HEK293T (cell line): ENCODE data around the gene IER5.

Experiments
- CTCF ChIA-PET: fragments of 350-600 bp; formaldehyde crosslinking; extraction: SDS; loops from one replicate; lab custom pipeline; 2021; ENCODE audit warnings: antibody characterized with exemption, inconsistent platforms; lab: Yijun Ruan, JAX
- POLR2A ChIA-PET: fragments of 350-600 bp; formaldehyde crosslinking; extraction: SDS; loops from one replicate; lab custom pipeline; 2020; ENCODE audit warnings: antibody characterized with exemption, inconsistent platforms; lab: Yijun Ruan, JAX
- DNase-seq: peaks from one replicate; pipeline ENCODE4 v3.0.0; 2012; ENCODE audit warnings: mixed read lengths; ENCODE audit errors: extremely low spot score
- ARNT ChIP-seq: fragments of 450-650 bp; IDR thresholded peaks from 2 replicates; pipeline ENCODE4 v1.6.1; 2017; ENCODE audit warnings: mild to moderate bottlenecking
- BHLHE40 ChIP-seq: fragments of 450-650 bp; IDR thresholded peaks from 2 replicates; pipeline ENCODE4 v1.6.1; 2016; ENCODE audit warnings: mild to moderate bottlenecking, moderate library complexity, borderline replicate concordance
- CTBP1 ChIP-seq: fragments of 450-650 bp; IDR thresholded peaks from 2 replicates; pipeline ENCODE4 v1.6.1; 2016; ENCODE audit warnings: borderline replicate concordance
- ELF4 ChIP-seq: fragments of 450-650 bp; IDR thresholded peaks from 2 replicates; pipeline ENCODE4 v1.6.1; 2017; ENCODE audit warnings: antibody characterized with exemption
- FOXA1 ChIP-seq: fragments of 450-650 bp; IDR thresholded peaks from 2 replicates; pipeline ENCODE4 v1.6.1; 2016; ENCODE audit warnings: mild to moderate bottlenecking
- FOXK2 ChIP-seq: fragments of 450-650 bp; IDR thresholded peaks from 2 replicates; pipeline ENCODE4 v1.6.1; 2016; ENCODE audit warnings: mild to moderate bottlenecking
- FOXM1 ChIP-seq: fragments of 450-650 bp; IDR thresholded peaks from 2 replicates; pipeline ENCODE4 v1.6.1; 2017; ENCODE audit warnings: mild to moderate bottlenecking, borderline replicate concordance
- HDGF ChIP-seq: fragments of 450-650 bp; IDR thresholded peaks from 2 replicates; pipeline ENCODE4 v1.6.1; 2017; ENCODE audit warnings: antibody characterized with exemption, borderline replicate concordance
- L3MBTL2 ChIP-seq: fragments of 450-650 bp; conservative IDR thresholded peaks from 2 replicates; pipeline ENCODE4 v1.6.1; 2016; ENCODE audit warnings: mild to moderate bottlenecking
- LEF1 ChIP-seq: fragments of 450-650 bp; IDR thresholded peaks from 2 replicates; pipeline ENCODE4 v1.6.1; 2017; ENCODE audit warnings: mild to moderate bottlenecking, borderline replicate concordance
- NFRKB ChIP-seq: fragments of 450-650 bp; IDR thresholded peaks from 2 replicates; pipeline ENCODE4 v1.6.1; 2016; ENCODE audit warnings: mild to moderate bottlenecking, moderate library complexity
- SP1 ChIP-seq: fragments of 450-650 bp; IDR thresholded peaks from 2 replicates; pipeline ENCODE4 v1.6.1; 2017
- SUZ12 ChIP-seq: fragments of 450-650 bp; IDR thresholded peaks from 2 replicates; pipeline ENCODE4 v1.6.1; 2016; ENCODE audit warnings: mild to moderate bottlenecking
- TARDBP ChIP-seq: fragments of 450-650 bp; IDR thresholded peaks from 2 replicates; pipeline ENCODE4 v1.6.1; 2016
- ZNF384 ChIP-seq: fragments of 450-650 bp; IDR thresholded peaks from 2 replicates; pipeline ENCODE4 v1.6.1; 2016
- TF ChIP-seq, protein P1 (sequence below): fragments of 450-650 bp; IDR thresholded peaks from 2 replicates; pipeline ENCODE4 v1.6.1; 2016

The IER5 gene

DNA sequence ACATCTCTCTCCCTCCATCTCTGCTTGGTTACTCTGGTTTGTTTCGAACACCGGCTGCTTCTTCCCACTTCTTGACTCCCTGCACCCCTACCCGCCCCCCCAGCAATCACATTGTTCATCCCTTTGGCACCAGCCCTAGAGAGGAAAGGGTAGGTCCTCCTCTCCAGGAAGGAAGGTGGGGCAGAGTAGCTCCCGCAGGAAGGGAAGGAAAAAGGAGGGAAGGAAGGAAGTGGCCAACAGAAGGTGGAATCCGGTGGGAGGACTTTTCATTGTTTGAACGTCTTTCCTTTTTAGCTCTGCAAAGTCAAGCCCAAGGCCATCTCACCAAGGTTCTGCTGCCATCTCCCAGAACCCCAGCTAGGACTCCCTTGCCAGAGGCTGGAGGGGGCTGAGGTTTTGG, 18.0 kb downstream of the IER5 start:
- DNase-seq = no peak
- ChIA-PET POLR2A (interaction anchor here (2.6 kb wide), 1 partner anchor 19 kb away, joined by 13 read pairs; the partner anchor contains the start of gene IER5), CTCF (interaction anchor here (0.8 kb wide), 1 partner anchor 23 kb away, joined by 4 read pairs; no protein-coding TSS in a partner anchor)
- TF ChIP-seq HDGF (no peak), ZNF384 (no peak), LEF1 (no peak), NFRKB (no peak), ARNT (no peak), FOXK2 (no peak), BHLHE40 (no peak), FOXM1 (no peak), SP1 (no peak), TARDBP (no peak), CTBP1 (no peak), L3MBTL2 (no peak), FOXA1 (no peak), SUZ12 (no peak)
- TF ChIP-seq, protein P1, sequence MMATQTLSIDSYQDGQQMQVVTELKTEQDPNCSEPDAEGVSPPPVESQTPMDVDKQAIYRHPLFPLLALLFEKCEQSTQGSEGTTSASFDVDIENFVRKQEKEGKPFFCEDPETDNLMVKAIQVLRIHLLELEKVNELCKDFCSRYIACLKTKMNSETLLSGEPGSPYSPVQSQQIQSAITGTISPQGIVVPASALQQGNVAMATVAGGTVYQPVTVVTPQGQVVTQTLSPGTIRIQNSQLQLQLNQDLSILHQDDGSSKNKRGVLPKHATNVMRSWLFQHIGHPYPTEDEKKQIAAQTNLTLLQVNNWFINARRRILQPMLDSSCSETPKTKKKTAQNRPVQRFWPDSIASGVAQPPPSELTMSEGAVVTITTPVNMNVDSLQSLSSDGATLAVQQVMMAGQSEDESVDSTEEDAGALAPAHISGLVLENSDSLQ = no peak

DNA sequence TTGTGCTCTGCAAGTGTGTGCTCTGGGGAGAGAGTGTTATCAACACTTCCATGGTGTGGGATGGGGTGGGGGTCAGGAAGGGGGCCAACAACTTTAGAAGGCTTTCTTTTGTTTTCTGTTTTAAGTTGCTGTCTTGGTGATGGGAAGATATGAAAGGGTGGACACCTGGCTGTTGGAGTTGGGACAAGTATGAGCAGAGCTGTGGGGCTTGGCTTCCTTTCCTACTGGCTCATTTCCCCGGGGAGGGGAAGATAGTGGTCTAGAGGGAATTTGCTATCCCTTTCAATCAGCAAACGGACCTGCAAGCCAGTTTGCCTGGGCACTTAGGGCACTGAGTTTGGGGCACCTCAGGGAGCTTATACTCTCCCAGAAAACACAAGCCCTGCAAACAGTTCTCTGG, 19.2 kb downstream of the IER5 start:
- DNase-seq = no peak
- ChIA-PET POLR2A (interaction anchor here (1.0 to 2.6 kb wide), 2 partner anchors 17 to 20 kb away, joined by 5 to 13 read pairs; partner anchors contain the start of gene IER5), CTCF (interaction anchor here (0.7 to 0.9 kb wide), 3 partner anchors 33 to 1293 kb away, joined by 3 read pairs; no protein-coding TSS in a partner anchor)
- TF ChIP-seq ARNT = no peak

- DNase-seq = no peak
- CTCF ChIA-PET = interaction anchor here (0.9 kb wide), 1 partner anchor 34 kb away, joined by 3 read pairs; no protein-coding TSS in a partner anchor
- POLR2A ChIA-PET = interaction anchor here (1.0 to 2.6 kb wide), 2 partner anchors 18 to 21 kb away, joined by 5 to 13 read pairs; partner anchors contain the start of gene IER5
Measured at GRCh38 chr1:181108304-181108867, 19.9 kb downstream of the IER5 start.

DNA sequence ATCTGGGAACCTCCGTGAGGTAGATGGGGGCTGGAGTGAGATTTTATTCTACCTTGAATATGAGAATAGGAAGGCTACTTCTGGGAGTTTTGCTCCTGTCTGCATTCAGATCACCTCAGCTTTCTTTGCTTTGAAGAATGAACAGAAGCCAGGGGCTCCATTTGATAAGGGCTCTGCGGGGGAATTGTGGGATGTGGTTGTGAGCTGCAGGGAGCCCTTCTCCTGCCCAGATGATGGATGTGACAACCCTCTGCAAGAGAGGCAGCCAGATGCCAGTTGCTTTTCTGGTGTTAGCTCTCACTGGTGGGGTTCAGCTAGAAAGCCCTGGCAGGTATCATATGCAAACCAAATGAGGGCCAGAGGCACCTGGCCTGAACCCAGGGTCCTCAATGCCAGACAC, 21.5 kb downstream of the IER5 start:
- TF ChIP-seq ZNF384 (no peak), SP1 (no peak), TARDBP (no peak), FOXK2 (no peak), HDGF (no peak), ARNT (no peak), LEF1 (no peak)
- TF ChIP-seq, protein P1 = no peak
- ChIA-PET CTCF (no interaction called here), POLR2A (no interaction called here)
- DNase-seq = no peak

More at GRCh38 chr1:181108304-181108867, 19.9 kb downstream of the IER5 start:
- no peak for TF ChIP-seq TARDBP
- no peak for TF ChIP-seq SUZ12
- TF ChIP-seq L3MBTL2 = no peak
- TF ChIP-seq ZNF384 = no peak
- no peak for TF ChIP-seq FOXA1
- no peak for TF ChIP-seq BHLHE40
- TF ChIP-seq NFRKB = no peak
- TF ChIP-seq FOXM1 = no peak
- no peak for TF ChIP-seq FOXK2
- TF ChIP-seq, protein P1 = no peak
- TF ChIP-seq HDGF = no peak
- no peak for TF ChIP-seq SP1
- TF ChIP-seq LEF1 = no peak
- TF ChIP-seq ARNT = no peak
- TF ChIP-seq ELF4 = no peak
- no peak for TF ChIP-seq CTBP1

GRCh38 chr1:181111559-181111958, 23.1 kb downstream of the IER5 start:
- CTCF ChIA-PET = no interaction called here
- TF ChIP-seq LEF1 (no peak), ZNF384 (no peak), L3MBTL2 (no peak), FOXM1 (no peak), SP1 (no peak), HDGF (no peak), NFRKB (no peak), FOXK2 (no peak), FOXA1 (no peak)
- TF ChIP-seq, protein P1 = no peak
- POLR2A ChIA-PET = no interaction called here
- DNase-seq = no peak
